Type B pancreatic cell (in vitro differentiated cells): ENCODE measurements around the gene MYO1C. TPM values are rescaled to one million over a fixed set of nuclear protein-coding genes. Genes with fewer than 3 reads are reported as not detected.
A peak's percentile ranks its signal among the peaks of the same experiment; 100 is the strongest.

ENCODE experiments used
- DNase-seq: peaks from one replicate; pipeline ENCODE4 v3.0.0; 2021; ENCODE audit warnings: mixed read lengths; ENCODE audit not compliant: unreplicated experiment; ENCODE audit errors: extremely low spot score
- H3K27ac Mint-ChIP-seq: 2 replicates; pipeline ENCODE4 v1.8.0; 2021; ENCODE audit warnings: mild to moderate bottlenecking, mixed read lengths
- H3K27me3 Mint-ChIP-seq: 2 replicates; pipeline ENCODE4 v1.8.0; 2021; ENCODE audit warnings: mixed read lengths
- H3K36me3 Mint-ChIP-seq: 2 replicates; pipeline ENCODE4 v1.8.0; 2021; ENCODE audit warnings: mixed read lengths
- H3K4me1 Mint-ChIP-seq: one replicate; pipeline ENCODE4 v1.8.0; 2021; ENCODE audit warnings: mixed read lengths; ENCODE audit not compliant: unreplicated experiment
- H3K4me3 Mint-ChIP-seq: 2 replicates; pipeline ENCODE4 v1.8.0; 2021; ENCODE audit warnings: mild to moderate bottlenecking, mixed read lengths
- H3K9me3 Mint-ChIP-seq: 2 replicates; pipeline ENCODE4 v1.8.0; 2021; ENCODE audit warnings: mixed read lengths
- total RNA-seq: library from RNA; stranded (reverse); gene quantifications from 2 replicates; pipeline ENCODE4 v1.2.1, GENCODE V29; 2021; ENCODE audit warnings: low replicate concordance
- TF ChIP-seq, protein P1 (sequence below): fragments of 200-600 bp; sonication (generic); conservative IDR thresholded peaks from 2 replicates; pipeline ENCODE4 v1.5.0; 2021; ENCODE audit warnings: antibody characterized with exemption, mild to moderate bottlenecking

Gene MYO1C
- total RNA-seq, 1 donor from 2014 or later, result 73.6 TPM

GRCh38 chr17:1467898-1468492 is 24.5 kb downstream of the MYO1C start:
- Mint-ChIP-seq H3K27ac (peak overlapping the region; percentile 68), H3K4me3 (no peak overlapping the region), H3K27me3 (no peaks in the 10 kb centered on the region), H3K4me1 (peaks cover 8% of the 10 kb centered on the region), H3K36me3 (peaks cover 13% of the 10 kb centered on the region), H3K9me3 (no peaks in the 10 kb centered on the region)
- TF ChIP-seq, protein P1, sequence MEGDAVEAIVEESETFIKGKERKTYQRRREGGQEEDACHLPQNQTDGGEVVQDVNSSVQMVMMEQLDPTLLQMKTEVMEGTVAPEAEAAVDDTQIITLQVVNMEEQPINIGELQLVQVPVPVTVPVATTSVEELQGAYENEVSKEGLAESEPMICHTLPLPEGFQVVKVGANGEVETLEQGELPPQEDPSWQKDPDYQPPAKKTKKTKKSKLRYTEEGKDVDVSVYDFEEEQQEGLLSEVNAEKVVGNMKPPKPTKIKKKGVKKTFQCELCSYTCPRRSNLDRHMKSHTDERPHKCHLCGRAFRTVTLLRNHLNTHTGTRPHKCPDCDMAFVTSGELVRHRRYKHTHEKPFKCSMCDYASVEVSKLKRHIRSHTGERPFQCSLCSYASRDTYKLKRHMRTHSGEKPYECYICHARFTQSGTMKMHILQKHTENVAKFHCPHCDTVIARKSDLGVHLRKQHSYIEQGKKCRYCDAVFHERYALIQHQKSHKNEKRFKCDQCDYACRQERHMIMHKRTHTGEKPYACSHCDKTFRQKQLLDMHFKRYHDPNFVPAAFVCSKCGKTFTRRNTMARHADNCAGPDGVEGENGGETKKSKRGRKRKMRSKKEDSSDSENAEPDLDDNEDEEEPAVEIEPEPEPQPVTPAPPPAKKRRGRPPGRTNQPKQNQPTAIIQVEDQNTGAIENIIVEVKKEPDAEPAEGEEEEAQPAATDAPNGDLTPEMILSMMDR, result no peak
- peak; percentile 71 for DNase-seq

DNA sequence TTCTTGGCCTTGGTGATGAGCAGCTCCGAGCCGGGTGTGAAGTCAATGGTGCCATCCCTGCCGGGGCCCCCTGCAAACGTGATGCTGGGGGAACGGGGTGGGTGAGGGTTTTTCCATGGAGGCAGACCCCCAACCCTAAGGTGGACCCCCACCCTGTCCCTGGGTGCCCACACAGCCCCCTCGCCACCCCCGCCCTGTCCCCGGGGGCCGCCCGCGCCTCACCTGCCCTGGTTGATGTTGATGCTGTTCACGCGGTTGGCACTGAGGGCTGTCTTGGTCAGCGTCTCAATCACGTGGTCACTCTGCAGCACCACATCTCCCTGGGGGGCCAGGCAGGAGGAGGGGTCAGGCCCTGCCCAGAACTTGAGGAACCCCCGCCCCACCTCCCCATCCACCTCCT is 25.2 kb downstream of the MYO1C start:
- H3K27ac Mint-ChIP-seq, result no peak overlapping the region
- no peaks in the 10 kb centered on the region for H3K9me3 Mint-ChIP-seq
- H3K36me3 Mint-ChIP-seq, result peaks cover 13% of the 10 kb centered on the region
- H3K4me1 Mint-ChIP-seq, result peaks cover 8% of the 10 kb centered on the region
- H3K4me3 Mint-ChIP-seq, result no peak overlapping the region
- no peak for DNase-seq
- TF ChIP-seq, protein P1, result no peak
- no peaks in the 10 kb centered on the region for H3K27me3 Mint-ChIP-seq

DNA sequence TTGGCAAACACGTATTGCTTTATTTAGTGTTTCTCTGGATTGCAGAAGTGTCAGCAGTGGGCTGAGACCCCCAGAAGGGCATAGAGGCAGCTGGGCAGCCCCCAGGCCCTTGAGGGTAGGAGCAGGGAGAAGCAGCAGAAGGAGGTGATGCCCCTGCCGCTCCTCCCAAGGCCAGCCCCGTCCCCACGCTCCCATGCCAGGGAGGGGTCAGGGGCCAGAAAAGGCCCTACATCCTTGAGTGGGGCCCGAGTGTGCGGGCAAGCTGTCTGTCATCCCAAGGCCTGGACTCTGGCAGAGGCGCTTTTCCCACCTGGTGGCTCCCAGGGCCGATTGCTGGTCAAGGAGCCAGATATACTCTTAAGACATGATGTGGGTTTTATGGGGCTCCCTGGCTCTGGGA is 28.3 kb downstream of the MYO1C start:
- Mint-ChIP-seq H3K27me3 (no peaks in the 10 kb centered on the region), H3K4me3 (no peak overlapping the region), H3K27ac (no peak overlapping the region), H3K9me3 (no peaks in the 10 kb centered on the region), H3K36me3 (peaks cover 9% of the 10 kb centered on the region), H3K4me1 (peaks cover 8% of the 10 kb centered on the region)
- TF ChIP-seq, protein P1, result no peak
- DNase-seq, result no peak

DNA sequence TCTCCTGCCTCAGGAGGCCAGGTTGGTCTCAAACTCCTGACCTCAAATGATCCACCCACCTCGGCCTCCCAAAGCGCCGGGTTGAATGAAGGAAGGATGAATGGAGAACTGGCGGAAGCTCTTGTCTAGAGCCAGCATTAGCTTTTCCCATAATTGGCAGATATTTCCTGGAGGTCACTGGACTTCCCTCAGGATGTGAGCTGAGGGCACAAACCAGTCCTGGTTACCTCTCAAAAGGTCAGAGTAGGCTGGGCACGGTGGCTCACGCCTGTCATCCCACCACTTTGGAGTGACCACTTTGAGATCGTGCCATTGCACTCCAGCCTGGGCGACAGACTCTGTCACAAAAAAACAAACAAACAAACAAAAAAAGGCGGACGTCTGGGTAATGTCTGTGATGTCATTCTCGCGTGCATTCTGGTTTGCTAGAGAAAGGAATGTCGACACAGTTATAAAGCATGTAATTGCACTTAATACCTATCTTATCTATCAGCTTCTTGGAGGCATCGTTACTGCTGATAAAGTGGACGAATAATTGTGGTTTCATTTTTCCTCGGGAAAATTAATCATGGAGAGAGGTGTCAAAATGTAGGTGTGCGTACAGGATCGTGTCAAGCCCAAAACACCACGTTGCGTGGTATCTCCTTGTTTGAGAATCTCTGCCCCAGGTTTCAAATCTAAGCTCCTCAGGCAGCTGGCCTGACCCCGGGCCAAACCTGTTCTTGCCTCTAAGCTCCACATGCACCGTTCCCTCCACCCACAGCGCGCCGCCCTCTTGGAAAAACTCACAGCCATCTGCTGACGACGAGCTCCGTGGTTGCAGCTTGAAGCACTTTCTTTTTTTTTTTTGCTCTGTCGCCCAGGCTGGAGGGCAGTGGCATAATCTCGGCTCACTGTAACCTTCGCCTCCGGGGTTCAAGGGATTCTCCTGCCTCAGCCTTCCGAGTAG is 30.0 kb downstream of the MYO1C start:
- H3K9me3 Mint-ChIP-seq, result no peaks in the 10 kb centered on the region
- H3K27ac Mint-ChIP-seq, result peak overlapping the region; percentile 34
- no peak overlapping the region for H3K4me3 Mint-ChIP-seq
- no peaks in the 10 kb centered on the region for H3K4me1 Mint-ChIP-seq
- H3K36me3 Mint-ChIP-seq, result no peaks in the 10 kb centered on the region
- H3K27me3 Mint-ChIP-seq, result no peaks in the 10 kb centered on the region
- TF ChIP-seq, protein P1, result no peak
- DNase-seq, result no peak

DNA sequence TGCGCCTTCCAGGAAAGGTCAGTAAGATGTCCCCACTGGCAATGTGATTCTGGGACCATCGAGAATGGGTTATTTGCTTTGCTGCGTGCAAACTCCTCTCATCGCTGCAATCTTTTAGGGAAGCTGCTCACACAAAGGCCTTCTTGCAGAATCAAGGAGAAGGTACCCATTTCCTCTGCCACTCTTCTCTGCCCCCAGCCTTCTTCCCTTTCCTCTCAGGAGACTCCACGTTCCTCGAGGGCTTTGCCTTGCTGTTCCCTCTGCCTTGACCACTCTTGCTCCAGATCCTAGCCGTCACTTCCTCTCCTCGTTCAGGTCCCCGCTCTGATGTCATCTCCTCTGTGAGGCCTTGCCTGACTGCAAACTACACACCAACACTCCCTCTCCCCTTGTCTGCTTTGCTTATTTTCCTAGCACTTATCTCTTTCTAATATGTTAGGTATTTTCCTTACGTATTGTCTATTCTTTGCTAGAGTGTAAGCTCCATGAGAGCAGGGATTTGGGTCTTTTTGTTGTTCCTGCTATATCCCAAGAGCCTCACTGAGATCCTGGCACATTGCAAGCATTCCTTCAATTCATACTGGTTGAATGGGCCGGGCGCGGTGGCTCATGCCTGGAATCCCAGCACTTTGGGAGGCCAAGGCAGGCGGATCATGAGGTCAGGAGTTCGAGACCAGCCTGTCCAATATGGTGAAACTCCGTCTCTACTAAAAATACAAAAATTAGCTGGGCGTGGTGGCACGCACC is 31.1 kb downstream of the MYO1C start:
- H3K36me3 Mint-ChIP-seq, result no peaks in the 10 kb centered on the region
- no peaks in the 10 kb centered on the region for H3K4me1 Mint-ChIP-seq
- DNase-seq, result no peak
- H3K9me3 Mint-ChIP-seq, result no peaks in the 10 kb centered on the region
- peak overlapping the region; percentile 31 for H3K27ac Mint-ChIP-seq
- H3K27me3 Mint-ChIP-seq, result no peaks in the 10 kb centered on the region
- TF ChIP-seq, protein P1, result no peak
- no peak overlapping the region for H3K4me3 Mint-ChIP-seq
